Esophagus muscularis mucosa (tissue), 4 donors: ENCODE measurements around the gene NUDT21. TPM values are rescaled to one million over a fixed set of nuclear protein-coding genes. Genes with fewer than 3 reads are reported as not detected.

Source experiments
- DNase-seq: peaks from one replicate; pipeline ENCODE4 v3.0.0-alpha.2; 2017; ENCODE audit errors: extremely low spot score
- H3K27ac ChIP-seq, 4 donors: fragments of 200-600 bp; sonication (generic); replicated peaks in 1 of 4; 1 replicate in 3 of 4; 2 replicates in 1 of 4; pipeline ENCODE4 v1.5.1; 2016 to 2019; ENCODE audit warnings: mild to moderate bottlenecking in 1 of 4
- H3K27me3 ChIP-seq, 4 donors: fragments of 200-600 bp; sonication (generic); one replicate each; pipeline versions ENCODE4 v1.5.1 to v1.6.0; 2016 to 2019
- H3K36me3 ChIP-seq, 4 donors: fragments of 200-600 bp; sonication (generic); one replicate each; pipeline ENCODE4 v1.5.1; 2016 to 2019
- H3K4me1 ChIP-seq, 4 donors: fragments of 200-600 bp; sonication (generic); one replicate each; pipeline ENCODE4 v1.5.1; 2016 to 2019
- H3K4me3 ChIP-seq, 4 donors: fragments of 200-600 bp; sonication (generic); 1 replicate in 2 of 4; 2 replicates in 2 of 4; pipeline ENCODE4 v1.5.1; 2016 to 2019; ENCODE audit warnings: mild to moderate bottlenecking in 4 of 4, moderate library complexity in 1 of 4
- H3K9me3 ChIP-seq, 4 donors: fragments of 200-600 bp; sonication (generic); 1 replicate in 3 of 4; 2 replicates in 1 of 4; pipeline ENCODE4 v1.5.1; 2016 to 2019
- EP300 ChIP-seq: sonication (generic); formaldehyde crosslinking; IDR thresholded peaks from one replicate; pipeline ENCODE4 v1.6.1; 2017; ENCODE audit warnings: antibody characterized with exemption
- POLR2A ChIP-seq: fragments of 450-650 bp; IDR thresholded peaks from one replicate; pipeline ENCODE4 v1.6.1; 2017; ENCODE audit warnings: antibody characterized with exemption, moderate library complexity, mild to moderate bottlenecking, low read depth
- POLR2AphosphoS5 ChIP-seq, 2 donors: sonication (generic); formaldehyde crosslinking; IDR thresholded peaks; one replicate each; pipeline ENCODE4 v1.6.1; 2017; ENCODE audit warnings: antibody characterized with exemption in 2 of 2
- WGBS: methylation state at CpG from one replicate; pipeline ENCODE4 v1.1.5; 2018; 5-methylcytosine and 5-hydroxymethylcytosine counted together
- intact Hi-C: fragments of 100-400 bp; cut with DNase I; formaldehyde crosslinking; loops from one replicate; pipeline ENCODE4 v1.15.1; 2023
- total RNA-seq, 4 donors: library from RNA; depleted of rRNA; stranded (reverse); fragments of >200 nt; gene quantifications; one replicate each; pipeline versions ENCODE4 v1.1.0 to v1.2.1, GENCODE V29; 2016
- TF ChIP-seq, protein P1 (sequence below), 3 experiments: fragments of 200-600 bp in 2 of 3; fragments of 450-650 bp in 1 of 3; sonication (generic) in 2 of 3; IDR thresholded peaks; one replicate each; pipeline ENCODE4 v1.5.1; 2017 to 2019; ENCODE audit warnings: antibody characterized with exemption in 3 of 3, mild to moderate bottlenecking in 2 of 3, moderate library complexity in 1 of 3

Gene NUDT21
- total RNA-seq, 4 donors from 2014 or later, result 35.5 to 46.7 (median 39.9) TPM

GRCh38 chr16:56475201-56475600, 24.1 kb upstream of the NUDT21 start:
- 88% methylated on average over 2 of the region's 2 CpGs for WGBS
- H3K36me3 ChIP-seq, result peaks cover 68 to 98% (median 91%) of the 10 kb centered on the region in 4 donors

DNA sequence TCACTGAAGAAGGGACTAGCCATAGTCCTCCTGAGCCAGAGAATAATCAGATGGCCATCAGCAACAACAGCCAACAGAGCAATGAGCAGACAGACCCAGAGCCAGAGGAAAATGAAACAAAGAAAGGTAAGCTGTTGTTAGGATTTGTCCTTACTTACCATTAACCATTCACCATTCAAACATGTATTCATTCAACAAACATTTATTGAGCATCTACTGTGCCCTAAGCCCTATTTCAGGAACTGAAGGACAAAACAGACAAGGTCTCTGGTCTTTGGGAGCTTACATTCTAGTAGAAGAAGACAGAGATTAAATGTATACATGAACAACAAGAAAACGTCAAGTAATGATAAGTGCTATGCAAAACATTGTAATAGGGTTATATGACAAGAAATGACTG, 19.5 kb upstream of the NUDT21 start:
- no peaks in the 10 kb centered on the region for H3K9me3 ChIP-seq
- 92% methylated on average over 1 of the region's 1 CpG for WGBS
- intact Hi-C loops, result no loop called here
- H3K27ac ChIP-seq, result no peak overlapping the region
- TF ChIP-seq, protein P1, sequence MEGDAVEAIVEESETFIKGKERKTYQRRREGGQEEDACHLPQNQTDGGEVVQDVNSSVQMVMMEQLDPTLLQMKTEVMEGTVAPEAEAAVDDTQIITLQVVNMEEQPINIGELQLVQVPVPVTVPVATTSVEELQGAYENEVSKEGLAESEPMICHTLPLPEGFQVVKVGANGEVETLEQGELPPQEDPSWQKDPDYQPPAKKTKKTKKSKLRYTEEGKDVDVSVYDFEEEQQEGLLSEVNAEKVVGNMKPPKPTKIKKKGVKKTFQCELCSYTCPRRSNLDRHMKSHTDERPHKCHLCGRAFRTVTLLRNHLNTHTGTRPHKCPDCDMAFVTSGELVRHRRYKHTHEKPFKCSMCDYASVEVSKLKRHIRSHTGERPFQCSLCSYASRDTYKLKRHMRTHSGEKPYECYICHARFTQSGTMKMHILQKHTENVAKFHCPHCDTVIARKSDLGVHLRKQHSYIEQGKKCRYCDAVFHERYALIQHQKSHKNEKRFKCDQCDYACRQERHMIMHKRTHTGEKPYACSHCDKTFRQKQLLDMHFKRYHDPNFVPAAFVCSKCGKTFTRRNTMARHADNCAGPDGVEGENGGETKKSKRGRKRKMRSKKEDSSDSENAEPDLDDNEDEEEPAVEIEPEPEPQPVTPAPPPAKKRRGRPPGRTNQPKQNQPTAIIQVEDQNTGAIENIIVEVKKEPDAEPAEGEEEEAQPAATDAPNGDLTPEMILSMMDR (IDR thresholded peaks at IDR 0.05), result no peak
- no peak for TF ChIP-seq POLR2A
- TF ChIP-seq EP300, result no peak
- no peak for TF ChIP-seq POLR2AphosphoS5 (IDR thresholded peaks at IDR 0.05)
- no peaks in the 10 kb centered on the region for H3K4me1 ChIP-seq
- H3K36me3 ChIP-seq, result peaks cover 79 to 100% (median 96%) of the 10 kb centered on the region in 4 donors
- no peak for DNase-seq
- no peak overlapping the region for H3K4me3 ChIP-seq
- H3K27me3 ChIP-seq, result no peaks in the 10 kb centered on the region

More at GRCh38 chr16:56475201-56475600, 24.1 kb upstream of the NUDT21 start:
- intact Hi-C loops, result no loop called here
- H3K4me1 ChIP-seq, result no peaks in the 10 kb centered on the region
- no peak for DNase-seq
- no peaks in the 10 kb centered on the region for H3K9me3 ChIP-seq
- H3K4me3 ChIP-seq, result no peak overlapping the region
- no peak overlapping the region for H3K27ac ChIP-seq
- no peaks in the 10 kb centered on the region for H3K27me3 ChIP-seq
- TF ChIP-seq POLR2AphosphoS5 (IDR thresholded peaks at IDR 0.05), result no peak
- no peak for TF ChIP-seq POLR2A
- TF ChIP-seq EP300, result no peak
- TF ChIP-seq, protein P1 (IDR thresholded peaks at IDR 0.05), result no peak

GRCh38 chr16:56470232-56470631, 19.1 kb upstream of the NUDT21 start:
- DNase-seq, result no peak
- TF ChIP-seq POLR2AphosphoS5 (IDR thresholded peaks at IDR 0.05) (no peak), POLR2A (no peak), EP300 (no peak)
- TF ChIP-seq, protein P1 (IDR thresholded peaks at IDR 0.05), result no peak
- no peak overlapping the region for H3K4me3 ChIP-seq
- 78% methylated on average over 3 of the region's 3 CpGs for WGBS
- intact Hi-C loops, result no loop called here
- H3K9me3 ChIP-seq, result no peaks in the 10 kb centered on the region
- no peaks in the 10 kb centered on the region for H3K4me1 ChIP-seq
- H3K27me3 ChIP-seq, result no peaks in the 10 kb centered on the region
- H3K36me3 ChIP-seq, result peaks cover 75 to 100% (median 94%) of the 10 kb centered on the region in 4 donors
- H3K27ac ChIP-seq, result no peak overlapping the region

DNA sequence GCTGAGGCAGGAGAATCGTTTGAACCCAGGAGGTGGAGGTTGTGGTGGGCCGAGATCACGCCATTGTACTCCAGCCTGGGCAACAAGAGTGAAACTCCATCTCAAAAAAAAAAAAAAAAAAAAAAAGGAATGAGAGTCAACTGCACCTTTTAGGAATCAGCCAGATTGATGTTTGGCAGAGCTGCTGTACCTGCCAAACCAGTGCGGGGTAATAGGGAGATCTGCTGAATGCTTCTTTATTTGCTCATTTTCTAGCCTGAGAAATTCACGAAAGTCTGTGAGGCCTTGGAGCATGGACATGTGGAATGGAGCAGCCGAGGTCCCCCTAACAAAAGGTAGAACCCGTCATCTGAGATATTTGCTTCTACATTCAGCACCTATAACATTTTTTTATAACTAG, 18.6 kb upstream of the NUDT21 start:
- Histone ChIP-seq H3K9me3 (no peaks in the 10 kb centered on the region), H3K4me1 (no peaks in the 10 kb centered on the region), H3K36me3 (peaks cover 70 to 100% (median 92%) of the 10 kb centered on the region in 4 donors), H3K4me3 (no peak overlapping the region), H3K27ac (no peak overlapping the region), H3K27me3 (no peaks in the 10 kb centered on the region)
- intact Hi-C loops, result no loop called here
- no peak for DNase-seq
- WGBS, result 92% methylated on average over 7 of the region's 7 CpGs
- no peak for TF ChIP-seq POLR2AphosphoS5 (IDR thresholded peaks at IDR 0.05)
- no peak for TF ChIP-seq EP300
- no peak for TF ChIP-seq POLR2A

DNA sequence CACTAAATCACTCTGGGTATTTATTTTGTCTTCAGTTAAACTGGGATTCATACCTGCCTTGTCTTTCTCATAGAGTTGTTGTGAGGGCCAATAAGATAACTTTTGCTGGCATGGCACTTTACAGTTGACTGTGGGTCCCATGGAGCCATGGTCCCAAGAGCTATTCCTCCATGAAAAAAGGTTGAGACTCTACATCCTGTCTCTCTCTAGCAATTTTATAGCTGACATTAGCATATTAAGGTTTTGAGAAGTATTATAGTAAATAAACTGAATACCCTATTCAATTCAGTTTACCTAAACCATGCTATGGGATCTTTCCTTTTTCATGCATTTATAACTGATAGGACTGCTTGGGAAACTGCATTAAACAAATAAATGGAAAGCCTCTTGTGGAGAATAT, 17.7 kb upstream of the NUDT21 start:
- Histone ChIP-seq H3K4me3 (no peak overlapping the region), H3K27ac (no peak overlapping the region), H3K4me1 (no peaks in the 10 kb centered on the region), H3K27me3 (no peaks in the 10 kb centered on the region), H3K9me3 (no peaks in the 10 kb centered on the region), H3K36me3 (peaks cover 65 to 100% (median 95%) of the 10 kb centered on the region in 4 donors)
- no peak for DNase-seq
- TF ChIP-seq EP300 (no peak), POLR2AphosphoS5 (IDR thresholded peaks at IDR 0.05) (no peak), POLR2A (no peak)
- TF ChIP-seq, protein P1 (IDR thresholded peaks at IDR 0.05), result no peak
- intact Hi-C loops, result no loop called here
